Right lobe of liver (tissue), 4 donors: ENCODE measurements around the gene ATP5F1E.

Experiments used
- POLR2A ChIP-seq: fragments of 450-650 bp; IDR thresholded peaks from one replicate; pipeline ENCODE4 v1.6.1; 2017; ENCODE audit warnings: antibody characterized with exemption, mild to moderate bottlenecking
- TF ChIP-seq, protein P1 (sequence below), 4 donors: fragments of 200-600 bp in 3 of 4; fragments of 450-650 bp in 1 of 4; IDR thresholded peaks; one replicate each; pipeline versions ENCODE4 v1.5.1 to v1.8.0; 2016 to 2022; ENCODE audit warnings: antibody characterized with exemption in 4 of 4, mild to moderate bottlenecking in 2 of 4
- donor health status: DM: no; HTN: no; CAD: no.
- donor health status: DM: no; HTN: no; CAD: no.
- donor health status: DM: no; HTN: yes; CAD: no.

GRCh38 chr20:59030911-59031563, 1.1 kb downstream of the ATP5F1E start:
- TF ChIP-seq, protein P1, sequence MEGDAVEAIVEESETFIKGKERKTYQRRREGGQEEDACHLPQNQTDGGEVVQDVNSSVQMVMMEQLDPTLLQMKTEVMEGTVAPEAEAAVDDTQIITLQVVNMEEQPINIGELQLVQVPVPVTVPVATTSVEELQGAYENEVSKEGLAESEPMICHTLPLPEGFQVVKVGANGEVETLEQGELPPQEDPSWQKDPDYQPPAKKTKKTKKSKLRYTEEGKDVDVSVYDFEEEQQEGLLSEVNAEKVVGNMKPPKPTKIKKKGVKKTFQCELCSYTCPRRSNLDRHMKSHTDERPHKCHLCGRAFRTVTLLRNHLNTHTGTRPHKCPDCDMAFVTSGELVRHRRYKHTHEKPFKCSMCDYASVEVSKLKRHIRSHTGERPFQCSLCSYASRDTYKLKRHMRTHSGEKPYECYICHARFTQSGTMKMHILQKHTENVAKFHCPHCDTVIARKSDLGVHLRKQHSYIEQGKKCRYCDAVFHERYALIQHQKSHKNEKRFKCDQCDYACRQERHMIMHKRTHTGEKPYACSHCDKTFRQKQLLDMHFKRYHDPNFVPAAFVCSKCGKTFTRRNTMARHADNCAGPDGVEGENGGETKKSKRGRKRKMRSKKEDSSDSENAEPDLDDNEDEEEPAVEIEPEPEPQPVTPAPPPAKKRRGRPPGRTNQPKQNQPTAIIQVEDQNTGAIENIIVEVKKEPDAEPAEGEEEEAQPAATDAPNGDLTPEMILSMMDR (IDR thresholded peaks at IDR 0.05), result no peak
- TF ChIP-seq POLR2A, result no peak
